Peyer's patch (tissue), 4 donors: Measurements from ENCODE around the gene RET.

Experiments used
- CTCF ChIP-seq, 6 experiments: fragments of 450-650 bp in 4 of 6; fragments of 200-600 bp in 2 of 6; sonication (generic) in 1 of 6; IDR thresholded peaks; one replicate each; pipeline ENCODE4 v1.5.1; 2017 to 2019; ENCODE audit warnings: antibody characterized with exemption in 6 of 6, mild to moderate bottlenecking in 3 of 6, moderate library complexity in 1 of 6
- POLR2A ChIP-seq, 2 donors: fragments of 450-650 bp; IDR thresholded peaks; one replicate each; pipeline ENCODE4 v1.5.1; 2017; ENCODE audit warnings: antibody characterized with exemption in 2 of 2, mild to moderate bottlenecking in 2 of 2, moderate library complexity in 2 of 2

- TF ChIP-seq POLR2A (IDR thresholded peaks at IDR 0.05) (no peak), CTCF (IDR thresholded peaks at IDR 0.05) (no peak)
Observed at GRCh38 chr10:43054593-43054992, 22.3 kb upstream of the RET start.
